ENCODE results near the gene GCHFR. TPM values are rescaled to one million over a fixed set of nuclear protein-coding genes. Genes with fewer than 3 reads are reported as not detected.

The GCHFR gene
- total RNA-seq, 2 experiments from 2014 or later, result 13.5 to 14.8 TPM

GRCh38 chr15:40723919-40724318, 39.9 kb upstream of the GCHFR start:
- no peak overlapping the region for H3K27ac Mint-ChIP-seq

GRCh38 chr15:40731034-40731433, 32.8 kb upstream of the GCHFR start:
- DNase-seq (no peak), ATAC-seq (ENCODE audit: poor library complexity) (no peak)
- ChIA-PET CTCF (no interaction called here), POLR2A (interaction anchor here (1.4 kb wide), 1 partner anchor 36 kb away, joined by 3 read pairs; the partner anchor contains the start of gene RAD51)
- Histone ChIP-seq H3K27ac (ENCODE audit: low read depth in 1 of 2, low read length in 2 of 2) (no peak overlapping the region), H3K4me3 (ENCODE audit: low read length) (no peak overlapping the region), H3K4me1 (ENCODE audit: insufficient read depth, low read length) (no peaks in the 10 kb centered on the region), H3K27me3 (ENCODE audit: control insufficient read depth in 1 of 2, insufficient read depth in 2 of 2, low read length in 2 of 2) (no peaks in the 10 kb centered on the region), H3K36me3 (ENCODE audit: insufficient read depth, low read length) (peaks cover 24% of the 10 kb centered on the region), H3K9me3 (ENCODE audit: control insufficient read depth in 1 of 2, insufficient read depth in 1 of 2, low read length in 2 of 2) (no peaks in the 10 kb centered on the region)
- no peak overlapping the region for H3K4me3 Mint-ChIP-seq
- intact Hi-C loops (cut with DNase I, micrococcal nuclease), result no loop called here
- H3K9me3 Mint-ChIP-seq, result no peaks in the 10 kb centered on the region
- H3K27me3 Mint-ChIP-seq, result no peaks in the 10 kb centered on the region
- TF ChIP-seq CTCF (IDR thresholded peaks at IDR 0.05), result no peak
- no peaks in the 10 kb centered on the region for H3K4me1 Mint-ChIP-seq (ENCODE audit: low read depth)
- H3K27ac Mint-ChIP-seq, result no peak overlapping the region
- H3K36me3 Mint-ChIP-seq (ENCODE audit: low read depth), result peaks cover 46% of the 10 kb centered on the region

More at GRCh38 chr15:40723919-40724318, 39.9 kb upstream of the GCHFR start:
- Mint-ChIP-seq H3K36me3 (ENCODE audit: low read depth) (no peaks in the 10 kb centered on the region), H3K4me1 (ENCODE audit: low read depth) (no peaks in the 10 kb centered on the region), H3K4me3 (no peak overlapping the region), H3K9me3 (no peaks in the 10 kb centered on the region), H3K27me3 (no peaks in the 10 kb centered on the region)
- intact Hi-C loops (cut with DNase I, micrococcal nuclease), result no loop called here
- DNase-seq, result no peak
- ATAC-seq (ENCODE audit: poor library complexity), result no peak
- no peaks in the 10 kb centered on the region for H3K27me3 ChIP-seq (ENCODE audit: control insufficient read depth in 1 of 2, insufficient read depth in 2 of 2, low read length in 2 of 2)
- no peaks in the 10 kb centered on the region for H3K36me3 ChIP-seq (ENCODE audit: insufficient read depth, low read length)
- CTCF ChIA-PET, result interaction anchor here (0.6 kb wide), 1 partner anchor 80 kb away, joined by 3 read pairs; no protein-coding TSS in a partner anchor
- H3K4me3 ChIP-seq (ENCODE audit: low read length), result no peak overlapping the region
- no peaks in the 10 kb centered on the region for H3K4me1 ChIP-seq (ENCODE audit: insufficient read depth, low read length)
- POLR2A ChIA-PET, result no interaction called here
- no peaks in the 10 kb centered on the region for H3K9me3 ChIP-seq (ENCODE audit: control insufficient read depth in 1 of 2, insufficient read depth in 1 of 2, low read length in 2 of 2)
- TF ChIP-seq CTCF (IDR thresholded peaks at IDR 0.05), result no peak
- no peak overlapping the region for H3K27ac ChIP-seq (ENCODE audit: low read depth in 1 of 2, low read length in 2 of 2)

- H3K4me3 ChIP-seq (ENCODE audit: low read length), result no peak overlapping the region
- Mint-ChIP-seq H3K27ac (no peak overlapping the region), H3K27me3 (no peaks in the 10 kb centered on the region), H3K4me1 (ENCODE audit: low read depth) (no peaks in the 10 kb centered on the region), H3K4me3 (no peak overlapping the region), H3K9me3 (no peaks in the 10 kb centered on the region), H3K36me3 (ENCODE audit: low read depth) (peaks cover 79% of the 10 kb centered on the region)
- peaks cover 67% of the 10 kb centered on the region for H3K36me3 ChIP-seq (ENCODE audit: insufficient read depth, low read length)
- H3K4me1 ChIP-seq (ENCODE audit: insufficient read depth, low read length), result no peaks in the 10 kb centered on the region
- no peak for TF ChIP-seq CTCF (IDR thresholded peaks at IDR 0.05)
- POLR2A ChIA-PET, result no interaction called here
- ATAC-seq (ENCODE audit: poor library complexity) (no peak), DNase-seq (no peak)
- CTCF ChIA-PET, result interaction anchor here (1.4 kb wide), 1 partner anchor 46 kb away, joined by 3 read pairs; no protein-coding TSS in a partner anchor
- no peak overlapping the region for H3K27ac ChIP-seq (ENCODE audit: low read depth in 1 of 2, low read length in 2 of 2)
- no peaks in the 10 kb centered on the region for H3K27me3 ChIP-seq (ENCODE audit: control insufficient read depth in 1 of 2, insufficient read depth in 2 of 2, low read length in 2 of 2)
- no peaks in the 10 kb centered on the region for H3K9me3 ChIP-seq (ENCODE audit: control insufficient read depth in 1 of 2, insufficient read depth in 1 of 2, low read length in 2 of 2)
- intact Hi-C loops (cut with DNase I, micrococcal nuclease), result no loop called here
Measured at GRCh38 chr15:40736575-40736974, 27.3 kb upstream of the GCHFR start.

All from CD4-positive, alpha-beta T cell (primary cell).